ENCODE measurements around the gene JADE2. TPM values are rescaled to one million over a fixed set of nuclear protein-coding genes. Genes with fewer than 3 reads are reported as not detected.

Gene JADE2
- total and polyA plus RNA-seq, 4 donors = 3.9 to 11.4 (median 5.5) TPM

DNA sequence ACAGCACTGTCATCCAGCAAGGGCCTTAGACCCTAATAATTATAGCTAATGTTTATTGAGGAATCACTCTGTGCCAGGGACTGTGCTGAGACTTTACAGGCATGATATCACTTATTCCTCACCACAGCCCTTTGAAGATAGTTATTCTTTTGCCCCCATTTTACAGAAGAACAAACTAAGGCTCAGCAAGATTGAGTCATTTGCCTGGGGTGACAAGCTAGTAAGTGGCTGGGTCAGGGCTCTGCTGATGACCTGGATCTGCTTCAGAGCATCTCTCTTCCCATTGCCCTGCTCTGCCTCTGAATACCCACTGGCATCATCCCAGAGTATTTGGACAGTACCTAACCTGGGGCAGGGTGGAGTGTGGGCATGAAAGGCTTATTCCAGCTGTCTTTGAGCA, 11.8 kb downstream of the JADE2 start:
- Histone ChIP-seq H3K4me1 (ENCODE audit: control insufficient read depth in 4 of 4, insufficient read depth in 4 of 4, low read length in 3 of 4) (peaks cover 0 to 5% (median 0%) of the 10 kb centered on the region in 4 donors), H3K4me3 (ENCODE audit: low read depth in 1 of 3, low read length in 3 of 3) (no peak overlapping the region), H3K27ac (ENCODE audit: low read depth in 1 of 2, low read length in 2 of 2) (no peak overlapping the region), H3K9ac (ENCODE audit: low read depth in 1 of 2, low read length in 2 of 2) (no peak overlapping the region), H3K9me3 (ENCODE audit: control insufficient read depth in 4 of 4, low read length in 3 of 4) (no peaks in the 10 kb centered on the region), H3K36me3 (ENCODE audit: control insufficient read depth in 4 of 4, insufficient read depth in 3 of 4, low read depth in 1 of 4, low read length in 3 of 4) (peaks cover 3 to 44% (median 31%) of the 10 kb centered on the region in 4 donors), H3K27me3 (ENCODE audit: control insufficient read depth in 4 of 4, insufficient read depth in 4 of 4, low read length in 3 of 4) (no peaks in the 10 kb centered on the region)
- DNase-seq (ENCODE audit: low spot score) = no peak
- TF ChIP-seq GABPA (IDR thresholded peaks at IDR 0.05 in 1 of 2, conservative IDR thresholded peaks at IDR 0.05 in 1 of 2) (no peak), EGR1 (IDR thresholded peaks at IDR 0.05; ENCODE audit: low read depth in 2 of 2) (no peak), RAD21 (IDR thresholded peaks at IDR 0.05) (no peak), FOXA1 (IDR thresholded peaks at IDR 0.05) (no peak)
- TF ChIP-seq, protein P1, sequence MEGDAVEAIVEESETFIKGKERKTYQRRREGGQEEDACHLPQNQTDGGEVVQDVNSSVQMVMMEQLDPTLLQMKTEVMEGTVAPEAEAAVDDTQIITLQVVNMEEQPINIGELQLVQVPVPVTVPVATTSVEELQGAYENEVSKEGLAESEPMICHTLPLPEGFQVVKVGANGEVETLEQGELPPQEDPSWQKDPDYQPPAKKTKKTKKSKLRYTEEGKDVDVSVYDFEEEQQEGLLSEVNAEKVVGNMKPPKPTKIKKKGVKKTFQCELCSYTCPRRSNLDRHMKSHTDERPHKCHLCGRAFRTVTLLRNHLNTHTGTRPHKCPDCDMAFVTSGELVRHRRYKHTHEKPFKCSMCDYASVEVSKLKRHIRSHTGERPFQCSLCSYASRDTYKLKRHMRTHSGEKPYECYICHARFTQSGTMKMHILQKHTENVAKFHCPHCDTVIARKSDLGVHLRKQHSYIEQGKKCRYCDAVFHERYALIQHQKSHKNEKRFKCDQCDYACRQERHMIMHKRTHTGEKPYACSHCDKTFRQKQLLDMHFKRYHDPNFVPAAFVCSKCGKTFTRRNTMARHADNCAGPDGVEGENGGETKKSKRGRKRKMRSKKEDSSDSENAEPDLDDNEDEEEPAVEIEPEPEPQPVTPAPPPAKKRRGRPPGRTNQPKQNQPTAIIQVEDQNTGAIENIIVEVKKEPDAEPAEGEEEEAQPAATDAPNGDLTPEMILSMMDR (IDR thresholded peaks at IDR 0.05; ENCODE audit: low read depth, low read length, missing input control) = no peak
- TF ChIP-seq, protein P2, sequence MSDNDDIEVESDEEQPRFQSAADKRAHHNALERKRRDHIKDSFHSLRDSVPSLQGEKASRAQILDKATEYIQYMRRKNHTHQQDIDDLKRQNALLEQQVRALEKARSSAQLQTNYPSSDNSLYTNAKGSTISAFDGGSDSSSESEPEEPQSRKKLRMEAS (IDR thresholded peaks at IDR 0.05) = no peak

DNA sequence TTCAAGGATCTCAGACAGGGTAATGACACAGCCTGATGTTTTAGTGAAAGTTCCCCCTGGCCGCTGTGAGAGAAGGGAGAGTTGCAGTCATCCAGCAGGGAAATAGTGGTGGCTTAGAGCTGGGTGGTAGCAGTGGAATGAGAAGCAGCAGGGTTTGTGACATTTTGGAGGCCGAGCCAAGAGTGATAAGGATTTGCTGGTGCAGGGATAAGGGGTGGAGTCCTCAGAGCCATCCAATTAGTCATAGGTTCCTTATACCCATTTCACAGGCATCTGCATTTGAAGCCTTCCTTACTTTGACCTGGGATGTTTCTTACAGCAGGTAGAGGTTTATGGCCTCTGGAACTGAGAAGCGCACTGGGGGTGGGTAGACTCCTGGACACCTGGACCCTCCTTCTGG, 12.8 kb downstream of the JADE2 start:
- H3K4me3 ChIP-seq (ENCODE audit: low read depth in 1 of 3, low read length in 3 of 3) = no peak overlapping the region
- H3K4me1 ChIP-seq (ENCODE audit: control insufficient read depth in 4 of 4, insufficient read depth in 4 of 4, low read length in 3 of 4) = peaks cover 0 to 4% (median 0%) of the 10 kb centered on the region in 4 donors
- TF ChIP-seq FOXA2 (IDR thresholded peaks at IDR 0.05) = no peak
- DNase-seq (ENCODE audit: low spot score) = no peak
- H3K36me3 ChIP-seq (ENCODE audit: control insufficient read depth in 4 of 4, insufficient read depth in 3 of 4, low read depth in 1 of 4, low read length in 3 of 4) = peaks cover 3 to 44% (median 31%) of the 10 kb centered on the region in 4 donors
- no peak overlapping the region for H3K9ac ChIP-seq (ENCODE audit: low read depth in 1 of 2, low read length in 2 of 2)
- no peaks in the 10 kb centered on the region for H3K27me3 ChIP-seq (ENCODE audit: control insufficient read depth in 4 of 4, insufficient read depth in 4 of 4, low read length in 3 of 4)
- 90% methylated on average over 3 of the region's 3 CpGs for WGBS
- no peak overlapping the region for H3K27ac ChIP-seq (ENCODE audit: low read depth in 1 of 2, low read length in 2 of 2)
- no peaks in the 10 kb centered on the region for H3K9me3 ChIP-seq (ENCODE audit: control insufficient read depth in 4 of 4, low read length in 3 of 4)

DNA sequence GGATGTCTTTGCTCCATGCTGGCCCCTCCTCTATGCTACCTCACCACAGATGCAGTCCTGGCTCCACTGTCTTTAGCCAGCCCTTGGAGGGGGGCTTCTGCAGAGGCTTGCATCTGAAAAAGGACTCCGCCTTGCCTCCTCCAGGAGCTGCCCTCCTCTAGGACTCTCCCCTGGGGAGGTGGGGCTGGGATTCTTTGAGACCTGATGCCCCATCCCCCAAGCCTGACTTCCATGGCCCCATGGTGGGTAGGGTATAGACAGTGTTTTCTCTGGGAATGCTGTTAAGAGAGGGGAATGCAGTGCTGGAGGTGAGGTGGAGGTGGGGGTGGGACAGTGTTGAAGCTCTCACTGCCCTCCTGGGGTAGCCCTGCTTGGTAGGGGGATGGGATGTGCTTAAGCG, 14.3 kb downstream of the JADE2 start:
- Histone ChIP-seq H3K27me3 (ENCODE audit: control insufficient read depth in 4 of 4, insufficient read depth in 4 of 4, low read length in 3 of 4) (no peaks in the 10 kb centered on the region), H3K4me1 (ENCODE audit: control insufficient read depth in 4 of 4, insufficient read depth in 4 of 4, low read length in 3 of 4) (no peaks in the 10 kb centered on the region), H3K27ac (ENCODE audit: low read depth in 1 of 2, low read length in 2 of 2) (no peak overlapping the region), H3K4me3 (ENCODE audit: low read depth in 1 of 3, low read length in 3 of 3) (no peak overlapping the region), H3K9me3 (ENCODE audit: control insufficient read depth in 4 of 4, low read length in 3 of 4) (no peaks in the 10 kb centered on the region), H3K36me3 (ENCODE audit: control insufficient read depth in 4 of 4, insufficient read depth in 3 of 4, low read depth in 1 of 4, low read length in 3 of 4) (peaks cover 1 to 47% (median 33%) of the 10 kb centered on the region in 4 donors), H3K9ac (ENCODE audit: low read depth in 1 of 2, low read length in 2 of 2) (no peak overlapping the region)
- TF ChIP-seq GABPA (IDR thresholded peaks at IDR 0.05 in 1 of 2, conservative IDR thresholded peaks at IDR 0.05 in 1 of 2) (no peak), HNF4G (IDR thresholded peaks at IDR 0.05) (no peak), HNF4A (conservative IDR thresholded peaks at IDR 0.05) (no peak), NR2F2 (IDR thresholded peaks at IDR 0.05) (no peak)
- TF ChIP-seq, protein P3, sequence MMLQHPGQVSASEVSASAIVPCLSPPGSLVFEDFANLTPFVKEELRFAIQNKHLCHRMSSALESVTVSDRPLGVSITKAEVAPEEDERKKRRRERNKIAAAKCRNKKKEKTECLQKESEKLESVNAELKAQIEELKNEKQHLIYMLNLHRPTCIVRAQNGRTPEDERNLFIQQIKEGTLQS (IDR thresholded peaks at IDR 0.05) = no peak
- TF ChIP-seq, protein P4, sequence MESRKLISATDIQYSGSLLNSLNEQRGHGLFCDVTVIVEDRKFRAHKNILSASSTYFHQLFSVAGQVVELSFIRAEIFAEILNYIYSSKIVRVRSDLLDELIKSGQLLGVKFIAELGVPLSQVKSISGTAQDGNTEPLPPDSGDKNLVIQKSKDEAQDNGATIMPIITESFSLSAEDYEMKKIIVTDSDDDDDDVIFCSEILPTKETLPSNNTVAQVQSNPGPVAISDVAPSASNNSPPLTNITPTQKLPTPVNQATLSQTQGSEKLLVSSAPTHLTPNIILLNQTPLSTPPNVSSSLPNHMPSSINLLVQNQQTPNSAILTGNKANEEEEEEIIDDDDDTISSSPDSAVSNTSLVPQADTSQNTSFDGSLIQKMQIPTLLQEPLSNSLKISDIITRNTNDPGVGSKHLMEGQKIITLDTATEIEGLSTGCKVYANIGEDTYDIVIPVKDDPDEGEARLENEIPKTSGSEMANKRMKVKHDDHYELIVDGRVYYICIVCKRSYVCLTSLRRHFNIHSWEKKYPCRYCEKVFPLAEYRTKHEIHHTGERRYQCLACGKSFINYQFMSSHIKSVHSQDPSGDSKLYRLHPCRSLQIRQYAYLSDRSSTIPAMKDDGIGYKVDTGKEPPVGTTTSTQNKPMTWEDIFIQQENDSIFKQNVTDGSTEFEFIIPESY (IDR thresholded peaks at IDR 0.05) = no peak
- TF ChIP-seq, protein P5, sequence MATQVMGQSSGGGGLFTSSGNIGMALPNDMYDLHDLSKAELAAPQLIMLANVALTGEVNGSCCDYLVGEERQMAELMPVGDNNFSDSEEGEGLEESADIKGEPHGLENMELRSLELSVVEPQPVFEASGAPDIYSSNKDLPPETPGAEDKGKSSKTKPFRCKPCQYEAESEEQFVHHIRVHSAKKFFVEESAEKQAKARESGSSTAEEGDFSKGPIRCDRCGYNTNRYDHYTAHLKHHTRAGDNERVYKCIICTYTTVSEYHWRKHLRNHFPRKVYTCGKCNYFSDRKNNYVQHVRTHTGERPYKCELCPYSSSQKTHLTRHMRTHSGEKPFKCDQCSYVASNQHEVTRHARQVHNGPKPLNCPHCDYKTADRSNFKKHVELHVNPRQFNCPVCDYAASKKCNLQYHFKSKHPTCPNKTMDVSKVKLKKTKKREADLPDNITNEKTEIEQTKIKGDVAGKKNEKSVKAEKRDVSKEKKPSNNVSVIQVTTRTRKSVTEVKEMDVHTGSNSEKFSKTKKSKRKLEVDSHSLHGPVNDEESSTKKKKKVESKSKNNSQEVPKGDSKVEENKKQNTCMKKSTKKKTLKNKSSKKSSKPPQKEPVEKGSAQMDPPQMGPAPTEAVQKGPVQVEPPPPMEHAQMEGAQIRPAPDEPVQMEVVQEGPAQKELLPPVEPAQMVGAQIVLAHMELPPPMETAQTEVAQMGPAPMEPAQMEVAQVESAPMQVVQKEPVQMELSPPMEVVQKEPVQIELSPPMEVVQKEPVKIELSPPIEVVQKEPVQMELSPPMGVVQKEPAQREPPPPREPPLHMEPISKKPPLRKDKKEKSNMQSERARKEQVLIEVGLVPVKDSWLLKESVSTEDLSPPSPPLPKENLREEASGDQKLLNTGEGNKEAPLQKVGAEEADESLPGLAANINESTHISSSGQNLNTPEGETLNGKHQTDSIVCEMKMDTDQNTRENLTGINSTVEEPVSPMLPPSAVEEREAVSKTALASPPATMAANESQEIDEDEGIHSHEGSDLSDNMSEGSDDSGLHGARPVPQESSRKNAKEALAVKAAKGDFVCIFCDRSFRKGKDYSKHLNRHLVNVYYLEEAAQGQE (IDR thresholded peaks at IDR 0.05) = no peak
- no peak for DNase-seq (ENCODE audit: low spot score)
- WGBS = 95% methylated on average over 2 of the region's 2 CpGs

All from liver (tissue), 9 donors.